Stromal cell of bone marrow (primary cell): ENCODE measurements around the gene ODF4.
"Not testable (repeated sequence)": the region's sequence is repeated elsewhere in the genome, so short reads cannot be mapped to it uniquely, and the experiment has no call there.

ENCODE experiments used
- DNase-seq: peaks from one replicate; pipeline ENCODE4 v3.0.0-alpha.2; 2012; ENCODE audit warnings: low read depth

The ODF4 gene

DNA sequence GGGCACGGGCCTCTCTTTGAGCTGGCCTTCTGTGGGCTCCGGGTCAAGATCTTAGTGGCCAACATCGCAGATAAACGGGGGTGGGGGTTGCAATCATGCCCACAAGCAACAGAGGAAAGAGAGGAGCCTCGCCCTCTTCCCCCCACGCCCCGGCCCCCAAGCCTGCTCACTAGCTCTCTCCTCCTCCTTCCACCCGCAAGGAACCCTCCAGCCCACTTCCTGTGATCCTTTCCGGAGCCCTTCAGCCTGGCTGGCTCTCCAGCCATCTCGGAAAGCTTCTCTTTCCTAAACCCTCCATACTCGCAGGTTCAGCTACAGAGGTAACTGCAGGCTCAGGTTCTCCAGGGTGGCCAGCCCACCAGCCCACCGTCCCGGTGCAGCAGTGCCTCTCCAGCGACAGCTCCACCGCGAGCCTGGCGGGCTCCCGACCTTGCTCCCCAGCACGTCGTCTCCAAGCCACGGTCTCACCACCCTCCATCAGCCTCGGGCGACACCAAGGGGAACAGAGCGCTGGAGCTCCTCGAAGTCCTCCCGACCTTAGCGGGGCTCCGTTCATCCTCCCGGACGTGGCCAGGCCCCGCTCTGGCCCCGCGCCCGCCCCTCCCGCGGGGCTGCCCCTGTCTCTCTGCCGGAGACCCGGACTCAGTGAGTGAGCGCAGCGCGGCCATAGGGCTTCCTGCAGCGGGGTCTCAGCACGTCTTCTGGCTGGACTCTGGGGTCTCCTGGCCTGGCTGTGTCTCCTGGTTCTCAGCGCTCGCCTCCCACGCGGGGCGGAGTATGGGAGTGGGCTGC lies 12.9 kb upstream of the ODF4 start:
- no peak for DNase-seq

DNA sequence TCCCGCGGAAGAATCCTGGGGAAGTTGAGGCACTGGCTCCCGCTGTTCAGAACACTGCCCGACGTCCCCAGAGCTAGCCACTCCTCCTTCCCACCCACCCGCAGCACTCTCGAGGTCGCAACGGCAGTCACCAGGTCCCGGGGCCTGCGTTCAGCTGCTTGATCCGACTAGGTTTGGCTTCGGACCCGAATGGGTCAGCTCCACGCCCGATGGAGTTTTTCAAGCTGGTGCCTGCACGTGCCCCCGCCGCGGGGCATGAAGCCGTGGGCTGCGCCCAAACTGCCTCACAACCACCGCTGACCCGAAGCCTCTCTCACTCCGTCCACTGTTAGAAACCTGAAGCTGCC lies 12.4 kb upstream of the ODF4 start:
- no peak for DNase-seq

DNA sequence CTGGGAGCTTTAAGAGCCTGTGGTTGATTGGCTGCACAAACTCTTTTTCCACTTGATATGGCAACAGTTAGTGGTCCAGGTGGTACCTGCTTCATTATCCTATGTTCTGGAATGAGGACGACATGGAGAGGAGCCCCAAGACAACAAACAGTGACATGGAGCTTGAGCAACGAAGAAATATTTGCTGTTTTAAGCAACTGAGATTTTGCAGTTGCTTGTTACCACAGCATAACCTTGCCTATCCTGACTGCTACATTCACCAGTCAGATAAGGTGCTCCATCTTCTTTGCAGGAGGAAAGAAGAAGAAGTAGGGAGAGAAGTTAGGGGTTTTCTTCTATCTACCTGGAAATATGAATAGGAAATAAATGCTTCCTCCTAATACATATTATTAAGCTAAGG lies 7.5 kb upstream of the ODF4 start:
- DNase-seq = no peak

DNA sequence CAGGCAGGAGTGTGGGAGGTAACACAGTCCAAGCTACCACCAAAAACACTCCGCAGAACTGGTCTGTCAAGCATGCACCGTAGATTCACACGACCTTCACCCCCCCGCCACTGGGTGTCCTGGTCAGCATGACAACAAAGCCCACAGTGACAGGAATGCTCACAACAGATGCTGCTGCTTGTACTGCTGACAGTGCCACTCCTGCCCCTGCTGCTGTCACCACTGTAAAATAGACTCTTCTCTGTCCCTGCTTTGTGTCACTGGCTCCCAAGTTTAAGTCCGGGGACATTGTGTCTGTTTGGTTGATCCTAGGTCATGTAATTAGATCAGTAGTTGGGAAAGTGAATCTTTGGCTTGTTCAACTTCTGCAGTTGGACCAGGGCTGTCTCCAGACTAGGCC lies 7.0 kb upstream of the ODF4 start:
- no peak for DNase-seq

DNA sequence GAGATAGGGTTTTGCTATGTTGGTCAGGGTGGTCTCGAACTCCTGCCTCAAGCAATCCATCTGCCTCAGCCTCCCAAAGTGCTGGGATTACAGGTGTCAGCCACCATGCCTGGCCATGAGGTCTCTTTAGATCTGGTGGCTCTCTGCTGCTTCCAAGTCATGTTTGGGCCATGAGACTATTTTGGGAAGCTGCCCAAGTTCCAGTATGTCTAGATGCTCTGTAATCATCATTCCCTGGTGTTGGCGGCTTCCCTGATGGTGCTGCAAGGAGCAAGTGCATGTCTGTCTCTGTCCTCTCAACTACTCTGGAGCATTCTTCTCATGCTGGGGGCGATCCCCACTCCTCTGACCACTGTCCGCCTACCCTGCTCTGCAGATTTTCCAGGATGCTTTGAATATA lies 6.4 kb upstream of the ODF4 start:
- no peak for DNase-seq

DNA sequence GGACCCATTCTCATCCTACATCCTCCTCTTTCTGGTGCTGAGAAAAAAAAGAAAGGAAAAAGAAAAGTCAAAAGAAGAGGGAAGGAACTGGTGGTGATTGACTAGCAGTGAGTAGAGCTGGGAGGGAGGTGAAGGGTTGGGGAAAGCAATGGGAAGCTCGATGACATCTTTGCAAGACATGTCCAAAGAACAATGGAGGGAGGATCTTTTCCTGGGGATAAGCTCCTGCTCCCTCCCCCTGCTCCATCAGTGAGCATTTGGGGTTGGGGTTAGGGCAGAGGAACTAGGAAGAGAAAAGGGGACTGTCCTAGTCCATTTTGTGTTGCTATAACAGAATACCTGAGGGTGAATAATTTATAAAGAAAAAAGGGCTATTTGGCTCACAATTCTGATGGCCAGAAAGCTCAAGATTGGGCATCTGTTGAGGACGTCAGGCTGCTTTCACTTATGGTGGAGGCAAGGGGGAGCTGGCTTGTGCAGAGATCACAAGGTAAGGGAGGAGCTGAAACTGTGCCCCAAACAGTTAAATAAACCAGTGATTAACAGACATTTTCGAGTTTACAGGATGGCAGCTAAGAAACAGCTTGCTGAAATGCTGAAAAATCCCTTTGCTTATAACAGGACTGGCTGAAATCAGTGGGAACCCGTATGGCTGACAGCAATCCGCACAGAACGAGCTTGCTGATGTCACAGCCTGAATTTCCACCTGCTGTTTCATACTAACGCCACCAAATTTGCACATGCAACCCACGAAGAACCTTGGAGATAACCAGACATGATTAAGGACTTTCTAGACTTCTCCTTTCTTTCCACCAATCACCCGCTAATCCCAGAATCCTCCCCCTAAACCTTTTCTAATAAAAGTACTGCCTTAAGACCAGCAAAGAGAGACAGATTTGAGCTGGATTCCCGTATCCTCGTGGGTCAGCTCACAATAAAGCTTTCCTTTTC lies 1.6 kb upstream of the ODF4 start:
- DNase-seq = no peak

DNA sequence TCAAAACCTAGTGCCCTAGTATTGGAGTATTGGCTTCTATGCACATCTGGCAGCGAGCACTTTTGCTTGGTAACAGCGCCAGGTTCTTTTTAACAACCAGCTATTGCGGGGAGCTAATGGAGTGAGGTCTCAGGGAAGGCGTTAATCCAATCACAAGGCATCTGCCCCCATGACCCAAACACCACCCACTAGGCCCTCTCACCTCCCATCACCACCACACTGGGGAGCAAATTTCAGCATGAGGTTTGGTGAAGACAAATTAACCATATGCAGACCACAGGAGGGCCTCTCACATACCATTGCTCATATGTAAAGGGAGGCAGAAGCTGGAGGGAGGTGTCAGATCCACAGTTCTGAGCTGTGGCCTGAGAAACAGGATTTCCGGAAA lies 893 bp upstream of the ODF4 start:
- DNase-seq = no peak

DNA sequence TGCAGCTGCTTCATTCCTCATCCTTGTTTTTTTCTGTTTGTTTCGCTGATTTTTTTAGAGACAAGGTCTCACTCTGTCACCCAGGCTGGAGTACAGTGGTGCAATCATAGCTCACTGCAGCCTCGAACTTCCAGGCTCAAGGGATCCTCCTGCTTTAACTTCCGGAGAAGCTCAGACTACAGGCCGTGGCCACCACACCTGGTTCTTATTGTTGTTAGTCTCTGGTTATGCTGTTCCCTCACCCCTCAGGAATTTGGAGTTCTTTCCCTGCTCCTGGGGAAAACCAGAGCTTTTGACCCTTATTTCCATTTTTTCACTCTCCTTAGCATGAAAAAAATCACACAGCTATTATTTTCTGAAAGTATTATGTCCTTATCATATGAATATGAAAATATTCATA lies 1.8 kb downstream of the ODF4 start:
- no peak for DNase-seq

DNA sequence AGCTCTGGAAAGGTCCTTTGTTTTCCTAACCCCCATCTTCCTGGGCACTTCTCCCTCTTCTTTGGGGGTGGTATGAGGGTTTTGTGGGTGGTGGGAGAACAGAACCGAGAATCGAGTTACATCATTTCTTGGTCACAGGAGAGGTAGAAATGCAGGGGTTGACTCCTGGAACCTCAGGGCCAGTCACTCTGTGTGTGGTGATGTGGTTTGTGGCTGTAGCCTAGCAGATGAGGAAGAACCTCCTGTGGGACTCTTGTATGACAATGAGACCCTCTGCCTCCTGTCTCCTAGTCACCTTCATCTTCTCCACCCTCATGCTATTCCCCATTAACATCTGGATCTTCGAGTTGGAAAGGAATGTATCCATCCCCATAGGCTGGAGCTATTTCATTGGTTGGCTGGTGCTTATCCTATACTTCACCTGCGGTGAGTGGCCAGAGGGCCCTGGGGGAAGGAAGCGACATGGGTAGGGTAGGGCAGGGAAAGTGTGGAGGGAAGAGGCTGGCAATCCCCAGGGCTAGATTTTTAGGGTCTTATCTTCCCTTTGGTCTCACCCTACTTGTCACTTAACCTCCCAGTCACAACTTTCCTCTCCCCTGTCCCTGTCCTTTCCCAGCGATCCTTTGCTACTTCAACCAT lies 5.5 kb downstream of the ODF4 start:
- DNase-seq = no peak

DNA sequence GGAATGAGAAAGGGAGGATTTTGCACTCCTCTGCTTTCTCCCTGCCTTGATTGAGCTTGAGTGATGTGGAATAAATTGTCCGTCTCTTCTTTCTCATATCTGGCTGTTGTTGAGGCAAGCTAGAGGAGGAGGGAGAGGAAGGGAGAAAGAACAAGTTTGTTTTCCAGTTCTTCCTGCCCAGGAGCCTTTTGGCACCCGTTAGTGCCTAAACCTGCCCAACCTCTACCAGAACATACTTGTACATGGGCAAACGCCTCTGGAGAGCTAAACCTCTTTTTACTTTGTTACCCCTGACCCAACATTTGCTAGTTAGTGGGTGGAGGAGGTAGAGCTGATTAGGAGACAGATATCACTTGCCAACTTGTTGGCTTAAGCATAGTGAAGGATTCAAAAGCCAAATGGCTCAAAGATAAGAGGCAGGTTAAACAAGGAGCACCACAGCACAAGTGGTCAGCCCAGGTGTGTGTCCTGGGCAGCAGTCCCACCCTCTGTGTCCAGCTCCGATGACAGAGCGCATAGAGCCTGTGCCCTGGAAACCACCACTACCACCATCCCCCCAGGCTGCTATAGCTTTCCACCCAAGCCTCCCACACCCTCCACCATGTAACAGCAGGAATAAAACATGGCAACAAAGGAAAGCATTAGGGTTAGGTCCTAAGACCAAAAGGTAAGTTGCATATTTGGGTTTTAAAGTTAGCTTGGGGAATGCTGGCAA lies 6.5 kb downstream of the ODF4 start:
- DNase-seq = no peak

DNA sequence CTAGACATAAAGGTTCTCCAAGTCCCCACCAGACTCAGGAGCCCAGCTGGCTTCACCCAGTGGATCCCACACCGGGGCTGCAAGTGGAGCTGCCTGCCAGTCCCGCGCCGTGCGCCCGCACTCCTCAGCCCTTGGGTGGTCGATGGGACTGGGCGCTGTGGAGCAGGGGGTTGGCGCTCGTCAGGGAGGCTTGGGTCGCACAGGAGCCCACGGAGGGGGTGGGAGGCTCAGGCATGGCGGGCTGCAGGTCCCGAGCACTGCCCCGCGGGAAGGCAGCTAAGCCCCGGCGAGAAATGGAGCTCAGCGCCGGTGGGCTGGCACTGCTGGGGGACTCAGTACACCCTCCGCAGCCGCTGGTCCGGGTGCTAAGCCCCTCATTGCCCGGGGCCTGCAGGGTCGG lies 7.4 kb downstream of the ODF4 start:
- DNase-seq = not testable (repeated sequence)

DNA sequence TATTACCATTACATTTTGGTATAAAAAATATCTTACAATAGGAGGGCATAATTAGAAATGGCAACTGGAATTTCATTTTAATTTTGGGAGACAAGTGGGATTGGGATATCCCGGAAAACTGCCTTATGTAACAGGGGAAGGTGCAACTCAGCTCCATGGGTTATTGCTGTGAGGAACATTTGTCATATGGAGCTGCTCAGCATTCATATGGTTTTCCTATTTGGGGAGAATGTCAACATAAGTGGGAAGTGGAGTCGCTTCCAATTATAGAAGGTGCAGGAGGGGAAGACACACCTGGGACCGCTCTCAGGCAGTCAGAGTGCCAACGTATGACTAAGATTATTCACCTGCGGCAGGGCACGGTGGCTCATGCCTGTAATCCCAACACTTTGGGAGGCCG lies 10.7 kb downstream of the ODF4 start:
- DNase-seq = no peak

DNA sequence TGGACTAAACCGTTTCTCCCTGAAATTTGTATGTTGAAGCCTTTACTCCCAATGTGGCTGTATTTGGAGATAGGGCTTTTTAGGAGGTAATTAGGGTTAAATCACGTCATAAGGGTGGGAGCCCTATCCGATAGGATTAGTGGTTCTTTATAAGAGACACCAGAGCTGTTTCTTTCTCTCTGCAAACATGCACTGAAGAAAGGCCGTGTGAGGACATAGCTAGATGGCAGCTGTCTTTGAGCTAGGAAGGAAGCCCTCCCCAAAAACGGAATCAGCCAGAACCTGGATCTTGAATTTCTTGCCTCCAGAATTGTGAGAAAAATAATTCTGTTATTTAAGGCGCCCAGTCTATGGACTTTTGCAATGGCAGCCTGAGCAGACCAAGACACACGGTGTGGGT lies 14.1 kb downstream of the ODF4 start:
- no peak for DNase-seq

DNA sequence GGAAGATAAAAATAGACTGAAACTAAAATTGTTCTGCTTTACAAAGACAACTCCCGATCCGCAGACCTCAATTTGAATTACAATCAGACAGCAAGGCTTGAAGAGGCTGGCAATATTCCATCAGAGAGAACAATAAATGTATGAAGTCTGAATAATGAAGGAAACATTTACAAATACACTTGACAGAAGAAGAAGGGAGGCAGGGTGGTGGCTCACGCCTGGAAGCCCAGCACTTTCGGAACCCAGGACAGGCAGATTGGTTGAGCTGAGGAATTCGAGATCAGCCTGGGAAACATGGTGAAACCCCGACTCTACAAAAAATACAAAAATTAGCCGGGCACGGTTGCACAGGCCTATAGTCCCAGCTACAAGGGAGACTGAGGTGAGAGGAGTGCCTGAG lies 14.6 kb downstream of the ODF4 start:
- no peak for DNase-seq

DNA sequence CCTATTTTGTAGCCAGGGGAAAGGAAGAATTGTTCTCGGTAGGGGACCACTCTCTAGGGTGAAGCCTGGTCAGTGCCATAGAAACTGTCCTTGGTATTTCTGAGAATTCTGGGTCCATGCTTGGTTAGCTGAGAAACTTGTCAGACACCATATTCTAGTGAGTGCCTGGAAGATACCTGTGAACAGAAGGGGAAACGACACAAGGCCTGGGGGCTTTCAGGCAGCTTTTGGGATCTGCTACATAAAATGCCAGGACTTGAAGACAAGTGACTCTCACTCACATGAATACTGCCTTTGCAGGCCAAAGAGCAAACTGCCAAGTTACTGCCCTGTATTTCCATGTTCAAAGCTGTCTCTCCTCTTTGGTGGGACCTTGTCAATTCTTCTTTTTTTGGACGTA lies 18.3 kb downstream of the ODF4 start:
- no peak for DNase-seq

DNA sequence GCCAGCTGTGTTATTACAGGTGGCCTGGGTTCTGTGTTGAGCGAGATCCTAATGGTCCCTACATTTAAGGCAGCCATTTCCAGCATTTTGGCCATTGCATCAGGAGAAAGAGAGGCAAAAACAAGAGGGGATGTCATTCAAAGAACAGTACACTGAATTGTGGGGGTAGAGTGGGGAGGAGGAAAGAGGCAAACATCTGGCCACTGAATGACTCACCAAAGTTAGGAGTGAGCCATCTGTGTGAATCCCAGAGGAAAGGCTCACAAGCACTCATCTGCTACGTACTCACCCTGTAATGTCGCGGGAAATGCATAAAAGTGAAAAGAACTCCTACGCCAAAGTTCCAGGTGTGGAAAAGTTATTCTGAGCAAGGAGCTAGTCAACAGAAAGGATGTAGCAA lies 20.1 kb downstream of the ODF4 start:
- DNase-seq = peak; percentile 70

DNA sequence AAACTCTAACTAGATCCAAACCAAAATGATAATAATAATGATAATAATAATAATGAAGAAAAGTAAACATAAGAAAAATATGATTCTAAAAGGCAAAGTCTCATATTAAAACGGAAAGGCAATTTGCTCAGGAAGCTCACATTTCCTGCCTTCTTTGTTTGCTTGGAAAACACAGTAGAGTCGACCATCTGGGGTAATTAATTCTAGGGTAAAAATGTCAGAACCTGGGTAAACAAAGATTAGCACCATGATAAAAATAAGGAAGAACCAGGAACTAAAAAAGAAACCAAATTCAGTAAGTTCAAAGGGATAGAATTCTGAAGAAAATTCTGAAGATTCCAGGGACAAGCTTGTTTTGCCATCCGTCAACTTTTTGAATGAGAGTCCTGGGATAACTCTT lies 20.6 kb downstream of the ODF4 start:
- no peak for DNase-seq

DNA sequence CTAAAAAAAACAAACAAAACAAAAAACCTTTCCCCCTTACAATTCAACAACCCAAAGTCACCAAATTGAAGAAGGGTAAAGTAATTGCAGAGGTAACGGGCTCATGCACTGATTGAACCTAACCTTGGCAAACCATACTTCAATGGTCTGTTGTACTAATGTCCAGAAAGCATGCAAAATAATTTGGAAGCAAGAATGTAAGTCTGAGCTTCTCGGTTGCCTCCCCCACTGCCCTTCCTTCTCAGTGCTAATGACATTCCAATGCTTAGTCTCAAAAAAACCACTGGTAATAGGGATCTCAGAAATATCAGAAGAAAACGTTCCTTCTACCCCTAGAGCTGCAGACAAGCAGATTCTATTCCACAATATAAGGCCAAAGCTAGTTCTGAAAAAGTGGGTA lies 21.1 kb downstream of the ODF4 start:
- DNase-seq = no peak

DNA sequence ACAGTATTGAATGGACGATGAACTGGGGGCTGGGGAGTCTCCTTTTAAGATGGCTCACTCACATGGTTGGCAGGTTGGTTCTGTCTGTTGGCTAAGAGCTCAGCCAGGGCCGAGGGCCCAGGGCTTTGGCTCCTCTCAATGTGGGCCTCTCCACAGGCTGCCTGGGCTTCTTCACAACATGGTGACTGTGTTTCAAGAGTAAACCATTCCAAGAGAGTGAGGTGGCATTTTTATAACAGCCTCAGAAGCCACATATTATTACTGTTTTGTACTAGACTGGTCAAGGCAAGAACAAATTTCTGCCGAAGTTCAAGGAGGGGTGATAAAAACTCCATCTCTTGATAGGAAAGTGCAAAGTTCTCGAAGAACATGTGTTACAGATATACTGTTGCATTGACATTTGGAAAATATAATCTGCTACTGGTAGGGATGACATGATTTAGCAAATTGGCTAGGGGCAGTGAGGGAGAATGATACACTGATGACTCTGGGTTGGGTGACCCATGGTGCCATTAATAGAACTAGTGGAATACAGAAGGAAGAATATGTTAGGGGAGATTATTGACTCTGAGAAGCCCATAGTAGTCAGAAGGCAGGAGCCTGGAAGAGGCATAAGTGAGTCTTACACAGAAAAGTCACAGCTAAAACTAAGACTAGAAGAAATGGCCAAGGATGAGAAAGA lies 23.2 kb downstream of the ODF4 start:
- peak; percentile 41 for DNase-seq

DNA sequence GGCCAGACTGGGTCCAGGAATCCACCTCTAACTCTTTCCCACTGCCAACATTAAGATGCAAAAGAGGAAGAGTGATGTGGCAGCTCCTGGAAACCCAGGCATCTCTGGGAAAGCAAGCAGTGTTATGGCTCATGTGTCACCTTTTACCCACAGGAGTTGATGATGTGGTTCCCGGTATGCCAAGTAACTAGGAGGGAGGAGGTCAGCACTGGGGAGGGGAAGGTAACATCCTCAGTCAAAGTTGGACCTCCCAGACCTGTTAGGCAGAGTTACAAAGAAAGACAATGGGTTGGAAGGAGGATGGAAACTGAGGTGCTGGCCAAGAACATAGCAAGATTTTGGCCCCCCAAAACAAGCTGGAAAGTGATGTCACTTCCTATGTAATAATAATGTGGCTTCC lies 25.5 kb downstream of the ODF4 start:
- no peak for DNase-seq

DNA sequence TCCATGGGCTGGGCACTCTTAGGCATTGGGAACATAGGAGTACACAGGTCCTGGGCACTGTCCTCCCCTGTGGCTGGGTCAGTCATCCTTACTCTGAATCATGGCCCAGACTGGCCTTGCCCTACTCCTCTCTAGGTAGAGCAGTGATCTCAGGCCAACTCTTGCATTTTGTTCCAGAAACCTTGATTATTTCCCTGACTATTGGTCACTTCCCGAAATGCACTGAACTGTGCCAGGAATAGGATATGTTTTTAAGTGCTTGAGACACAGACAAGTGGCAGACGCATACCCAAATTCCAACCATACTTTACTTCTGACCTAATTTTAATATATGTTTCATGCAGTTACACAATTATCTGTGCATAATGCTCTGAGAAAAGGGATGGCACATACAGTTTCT lies 26.6 kb downstream of the ODF4 start:
- no peak for DNase-seq

DNA sequence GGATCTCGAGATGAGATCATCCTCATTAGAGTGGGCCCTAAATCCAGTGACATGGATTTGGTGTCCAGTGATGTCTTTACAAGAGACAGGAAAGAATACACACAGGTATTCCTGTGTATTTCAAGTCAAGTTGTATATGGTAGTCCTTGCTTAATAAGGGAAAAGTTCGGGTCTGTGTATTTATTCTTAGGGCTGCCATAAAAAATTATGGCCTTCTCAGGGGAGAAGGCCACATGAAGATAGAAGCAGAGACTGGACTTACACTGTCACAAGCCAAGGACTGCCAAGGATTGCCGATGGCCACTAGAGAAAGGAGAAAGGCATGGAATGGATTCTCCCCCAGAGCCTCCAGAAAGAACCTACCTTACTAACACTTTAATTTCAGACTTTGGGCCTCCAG lies 28.6 kb downstream of the ODF4 start:
- DNase-seq = no peak
